HG03442 (cell line): Measurements from ENCODE around the gene NRDC.
"Not testable (repeated sequence)": the region's sequence is repeated elsewhere in the genome, so short reads cannot be mapped to it uniquely, and the experiment has no call there.

Experiments used
- ATAC-seq: cut with Tn5 transposase; IDR thresholded peaks from one replicate; pipeline ENCODE4 v1.9.1; 2021; ENCODE audit warnings: mild to moderate bottlenecking, moderate library complexity; ENCODE audit not compliant: unreplicated experiment

NRDC gene

GRCh38 chr1:51894748-51895147 lies 16.2 kb upstream of the NRDC start:
- not testable (repeated sequence) for ATAC-seq

DNA sequence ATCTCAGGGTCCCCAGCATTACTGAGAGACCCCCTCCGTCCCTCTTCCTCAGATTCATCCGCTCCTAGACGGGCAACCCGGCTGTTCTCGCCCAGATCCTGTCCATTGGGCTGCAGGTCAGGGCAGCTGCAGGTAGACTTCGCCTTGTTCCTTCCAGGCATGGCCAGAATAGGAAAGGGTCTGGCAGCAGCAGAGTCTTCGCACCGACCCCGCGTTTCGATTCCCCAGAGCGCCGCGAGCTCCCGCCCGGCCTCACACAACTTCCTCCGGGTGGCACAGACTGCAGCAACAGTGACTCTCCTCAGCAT lies 265 bp downstream of the NRDC start:
- ATAC-seq: no peak

DNA sequence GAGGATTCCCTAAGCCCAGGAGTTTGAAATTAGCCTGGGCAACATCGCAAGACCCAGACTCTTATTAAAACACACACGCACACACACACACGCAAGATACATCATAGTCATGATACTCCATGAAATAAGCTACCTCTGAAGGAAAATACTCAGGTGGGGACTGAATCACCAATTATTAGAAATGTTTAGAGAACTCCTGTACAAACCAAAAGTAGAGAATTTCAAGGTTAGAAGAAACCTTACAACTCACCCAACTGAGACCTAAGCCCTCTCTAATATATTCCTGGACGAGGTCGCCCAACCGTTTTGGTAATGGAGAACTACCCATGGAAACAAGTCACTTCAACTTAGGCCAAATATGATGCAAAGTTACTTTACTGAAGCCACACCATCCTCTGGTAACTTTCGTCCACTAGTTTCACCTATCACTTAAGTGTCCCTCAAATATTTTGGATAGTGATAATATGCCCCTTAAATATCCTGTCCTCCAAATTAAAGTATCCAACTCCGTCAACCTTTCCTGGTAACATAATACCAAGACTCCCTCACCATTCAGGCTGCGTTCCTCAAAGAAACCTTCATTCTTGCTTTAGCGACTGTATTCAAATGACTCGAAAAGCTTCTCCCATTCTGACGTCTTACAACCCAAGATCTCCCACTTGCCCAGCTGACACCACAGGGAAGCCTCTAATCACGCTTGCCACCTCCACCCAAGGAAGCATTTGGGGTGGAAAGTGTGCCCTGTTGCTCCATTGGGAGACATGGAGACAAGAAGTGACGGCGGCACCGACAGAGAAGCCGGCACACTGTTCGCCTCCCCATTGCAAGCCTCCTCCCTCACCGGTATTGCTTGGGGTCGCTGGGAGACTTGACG lies 856 bp downstream of the NRDC start:
- no peak for ATAC-seq

GRCh38 chr1:51875836-51876235 lies 2.7 kb downstream of the NRDC start:
- ATAC-seq: no peak

DNA sequence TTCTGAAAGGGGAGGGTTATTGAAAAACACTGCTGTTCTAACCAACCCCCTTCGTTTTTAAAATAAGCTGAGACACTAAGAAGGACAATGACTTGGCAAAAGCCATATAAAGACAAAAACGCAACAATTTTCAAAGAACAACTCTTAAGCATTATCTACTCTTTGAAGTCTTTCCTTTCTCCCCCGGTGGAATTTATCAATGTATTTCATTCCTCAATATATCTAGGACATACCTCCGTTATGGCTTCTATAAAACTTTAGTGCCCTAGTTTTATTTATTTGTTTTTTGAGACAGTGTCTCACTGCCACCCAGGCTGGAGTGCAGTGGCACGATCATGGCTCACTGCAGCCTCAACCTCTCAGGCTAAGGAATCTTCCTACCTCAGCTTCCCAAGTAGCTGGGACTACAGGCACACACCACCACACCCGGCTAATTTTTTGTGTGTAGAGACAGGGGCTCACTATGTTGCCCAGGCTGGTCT lies 3.2 kb downstream of the NRDC start:
- no peak for ATAC-seq

- not testable (repeated sequence) for ATAC-seq
Measured at GRCh38 chr1:51873270-51873669, 5.3 kb downstream of the NRDC start.

- no peak for ATAC-seq
Measured at GRCh38 chr1:51871351-51871975, 7.1 kb downstream of the NRDC start.

DNA sequence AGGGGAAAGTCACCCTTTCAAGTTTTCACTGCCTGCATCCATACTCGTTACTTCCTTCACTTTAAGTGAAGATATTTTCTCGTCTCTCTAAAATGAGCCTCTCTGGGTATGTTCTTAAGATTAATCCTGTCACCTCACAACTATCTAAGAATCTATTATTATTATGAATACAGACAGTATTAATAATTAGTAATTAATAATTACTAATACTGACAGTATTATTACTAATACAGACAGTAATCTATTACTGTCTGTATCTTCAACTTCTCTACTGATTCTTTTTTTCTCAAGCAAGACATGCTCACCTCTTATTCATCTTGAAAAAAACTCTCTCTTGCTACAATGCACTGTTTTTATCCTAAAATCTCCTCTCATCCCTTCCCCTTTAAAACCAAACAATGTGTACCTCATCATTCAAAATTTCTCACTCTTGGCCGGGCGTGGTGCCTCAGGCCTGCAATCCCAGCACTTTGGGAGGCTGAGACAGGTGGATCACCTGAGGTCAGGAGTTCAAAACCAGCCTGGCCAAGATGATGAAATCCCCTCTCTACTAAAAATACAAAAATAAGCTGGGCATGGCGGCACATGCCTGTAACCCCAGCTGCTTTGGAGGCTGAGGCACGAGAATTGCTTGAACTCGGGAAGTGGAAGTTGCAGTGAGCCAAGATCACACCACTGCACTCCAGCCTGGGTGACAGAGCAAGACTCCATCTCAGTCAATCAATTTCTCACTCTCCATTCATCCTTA lies 7.8 kb downstream of the NRDC start:
- ATAC-seq: no peak

DNA sequence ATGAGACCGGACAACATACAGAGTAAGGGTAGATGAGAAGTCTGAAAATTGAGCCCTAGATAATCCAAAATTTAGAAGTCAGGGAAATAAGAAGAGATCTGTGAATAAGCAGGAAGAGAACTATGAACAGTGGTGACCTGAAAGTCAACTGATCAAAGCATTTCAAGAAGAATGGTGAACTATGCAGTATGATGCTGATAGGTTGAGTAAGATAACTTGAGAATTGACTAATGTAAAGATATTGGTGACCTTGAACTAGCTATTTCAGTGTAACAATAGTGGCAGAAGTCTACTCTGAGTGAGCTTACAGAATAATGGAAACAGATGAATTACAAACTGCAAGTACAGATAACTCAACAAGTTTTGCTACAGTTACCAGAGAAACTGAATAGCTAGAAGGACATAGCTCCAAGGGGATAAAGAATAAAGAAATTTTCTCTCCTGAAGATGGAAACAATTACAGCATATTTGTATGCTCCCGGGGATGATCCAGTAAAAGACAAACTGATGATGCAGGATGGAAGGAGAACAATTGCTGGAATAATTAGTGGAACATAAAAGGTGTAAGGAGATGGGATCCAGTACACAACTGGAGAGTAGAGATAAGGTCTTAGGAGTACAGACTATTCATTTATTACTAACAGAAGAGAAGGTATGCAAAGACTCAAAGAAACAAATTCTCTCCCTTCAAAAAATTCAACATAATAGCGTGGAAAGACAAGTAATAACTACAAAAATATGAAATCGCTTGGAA lies 10.9 kb downstream of the NRDC start:
- no peak for ATAC-seq

DNA sequence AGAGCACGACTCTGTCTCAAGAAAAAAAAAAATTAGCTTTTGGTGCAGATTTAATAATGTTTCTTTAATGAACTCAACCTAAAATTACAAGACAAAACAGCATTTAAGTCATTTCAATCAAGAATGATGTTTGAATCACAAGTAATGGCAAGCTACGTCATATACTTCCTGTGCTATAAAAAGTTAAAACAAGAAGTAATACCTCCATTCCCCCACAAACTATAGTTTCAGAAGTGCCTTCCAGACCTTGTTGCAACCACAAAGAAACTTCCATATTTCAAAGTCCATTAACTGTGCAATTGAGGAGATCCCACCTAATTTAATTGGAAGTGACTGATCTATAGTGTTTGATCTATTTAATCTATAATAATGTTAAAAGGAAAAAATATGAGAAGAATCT lies 15.1 kb downstream of the NRDC start:
- no peak for ATAC-seq

- ATAC-seq: no peak
Measured at GRCh38 chr1:51861669-51862068, 16.9 kb downstream of the NRDC start.

DNA sequence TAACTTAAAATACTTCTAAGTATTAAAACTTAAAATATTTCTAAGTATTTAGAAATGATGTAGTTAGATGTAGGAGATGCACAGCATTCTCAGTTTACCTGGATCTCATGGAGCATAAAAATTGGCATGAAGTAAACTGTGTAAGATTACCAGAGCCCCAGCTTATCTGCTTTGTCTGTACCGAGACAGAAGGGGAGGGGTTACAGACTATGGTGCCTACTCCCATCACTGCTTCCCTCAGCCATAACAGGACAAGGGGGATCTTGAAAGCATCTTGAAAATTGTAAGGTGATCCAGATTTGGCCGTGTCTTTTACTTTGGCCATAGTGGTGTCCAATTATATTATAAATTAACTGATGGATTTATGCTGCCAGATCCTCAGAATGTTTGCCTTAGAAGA lies 18.8 kb downstream of the NRDC start:
- ATAC-seq: no peak

DNA sequence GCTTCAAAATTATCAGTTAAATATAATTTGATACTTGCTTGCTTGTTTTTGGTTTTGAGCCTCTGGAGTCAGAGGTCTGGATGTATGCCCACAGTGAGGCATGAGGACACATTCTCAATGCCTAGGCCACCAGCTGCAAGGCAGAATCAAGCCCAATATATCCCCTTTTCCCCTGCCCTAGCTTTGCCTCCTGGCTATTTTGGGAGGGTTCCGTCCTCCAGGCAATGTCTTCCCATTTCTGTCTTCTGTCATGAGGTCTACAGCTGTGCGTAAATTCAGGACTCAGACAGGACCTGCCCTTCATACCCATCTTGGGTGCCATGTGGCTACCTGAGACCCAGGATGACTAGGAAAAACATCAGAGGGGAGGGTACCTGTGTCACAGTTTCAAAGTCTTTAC lies 19.2 kb downstream of the NRDC start:
- ATAC-seq: no peak

GRCh38 chr1:51858892-51859291 lies 19.6 kb downstream of the NRDC start:
- no peak for ATAC-seq

DNA sequence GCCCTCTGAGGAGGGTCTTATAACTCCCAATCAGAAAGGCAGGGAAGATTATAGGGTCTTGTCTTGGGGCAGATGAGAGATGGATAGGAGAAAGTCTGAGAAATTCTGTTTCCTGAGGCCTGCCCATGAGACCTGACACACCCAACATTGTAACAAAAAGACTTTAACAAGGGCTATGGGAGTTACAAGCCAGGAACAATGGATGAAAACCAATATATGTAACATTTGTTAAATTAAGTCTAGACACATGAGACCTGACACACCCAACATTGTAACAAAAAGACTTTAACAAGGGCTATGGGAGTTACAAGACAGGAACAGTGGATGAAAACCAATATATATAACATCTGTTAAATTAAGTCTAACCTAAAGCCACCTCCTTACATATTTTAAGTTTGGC lies 21.8 kb downstream of the NRDC start:
- no peak for ATAC-seq

DNA sequence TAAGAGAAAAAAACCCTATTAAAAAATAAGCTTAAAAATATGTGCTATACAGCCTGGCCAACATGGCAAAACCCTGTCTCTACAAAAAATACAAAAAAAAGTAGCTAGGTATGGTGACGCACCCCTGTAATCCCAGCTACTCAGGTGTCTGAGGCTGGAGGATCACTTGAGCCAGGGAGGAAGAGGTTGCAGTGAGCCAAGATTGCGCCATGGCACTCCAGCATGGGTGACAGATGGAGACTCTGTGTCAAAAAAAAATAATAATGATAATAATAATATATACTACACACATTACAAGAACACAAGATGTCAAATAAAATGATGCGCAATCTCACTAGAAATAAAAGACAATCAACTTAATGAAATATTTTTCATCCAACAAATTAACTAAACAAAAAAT lies 22.9 kb downstream of the NRDC start:
- no peak for ATAC-seq

- ATAC-seq: no peak
Measured at GRCh38 chr1:51853360-51853759, 25.2 kb downstream of the NRDC start.

GRCh38 chr1:51851882-51852396 lies 26.6 kb downstream of the NRDC start:
- ATAC-seq: no peak

DNA sequence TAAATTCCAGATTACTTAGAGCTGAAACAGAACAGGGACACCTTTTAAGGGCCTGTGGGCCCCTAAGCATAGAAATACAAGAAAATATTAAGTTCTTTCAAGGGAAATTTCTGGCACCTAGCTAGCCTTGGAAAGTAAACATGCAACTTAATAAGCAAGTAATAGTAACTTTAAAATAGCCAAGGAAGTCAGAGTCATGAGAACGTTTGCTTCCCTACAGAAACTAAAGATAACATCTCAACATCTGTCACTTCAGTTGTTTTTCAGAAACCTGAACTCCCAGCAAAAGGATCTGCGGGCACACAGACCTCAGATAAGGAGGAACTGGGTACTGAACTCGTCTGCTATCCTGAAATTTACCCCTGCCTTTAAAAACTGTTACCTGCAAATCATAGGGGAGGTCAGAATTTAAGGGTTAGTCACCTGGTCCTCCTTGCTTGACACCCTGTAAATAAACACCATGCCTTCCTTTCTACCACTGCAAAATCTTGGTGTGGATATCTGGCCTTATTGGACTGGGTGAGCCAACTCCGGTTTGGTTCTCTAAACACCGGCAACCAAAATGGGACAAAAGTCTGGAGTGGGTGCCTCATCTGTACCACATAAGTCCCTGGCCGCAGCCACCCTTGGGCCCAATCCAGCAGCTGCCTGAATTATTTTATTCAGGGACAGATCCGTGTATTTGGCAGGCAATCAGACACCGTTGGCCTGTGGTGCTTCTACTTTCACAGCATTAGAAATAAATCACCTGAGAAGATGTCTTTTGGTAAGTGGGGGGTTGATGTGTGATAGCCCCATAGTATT lies 27.9 kb downstream of the NRDC start:
- ATAC-seq: no peak

DNA sequence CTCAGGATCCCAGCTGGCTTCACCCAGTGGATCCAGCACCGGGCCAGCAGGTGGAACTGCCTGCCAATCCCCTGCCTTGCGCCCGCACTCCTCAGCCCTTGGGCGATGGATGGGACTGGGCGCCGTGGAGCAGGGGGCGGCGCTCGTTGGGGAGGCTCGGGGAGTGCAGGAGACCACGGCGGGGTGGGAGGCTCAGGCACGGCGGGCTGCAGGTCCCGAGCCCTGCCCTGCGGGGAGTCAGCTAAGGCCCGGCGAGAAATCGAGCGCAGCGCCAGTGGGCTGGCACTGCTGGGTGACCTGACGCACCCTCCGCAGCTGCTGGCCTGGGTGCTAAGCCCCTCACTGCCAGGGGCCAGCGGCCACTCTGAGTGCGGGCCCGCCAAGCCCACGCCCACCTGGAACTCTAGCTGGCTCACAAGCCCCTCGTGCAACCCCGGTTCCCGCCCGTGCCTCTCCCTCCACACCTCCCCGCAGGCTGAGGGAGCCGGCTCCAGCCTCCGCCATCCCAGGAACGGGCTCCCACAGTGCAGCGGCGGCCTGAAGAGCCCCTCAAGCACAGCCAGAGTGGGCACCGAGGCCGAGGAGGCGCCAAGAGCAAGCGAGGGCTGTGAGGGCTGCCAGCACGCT lies 31.1 kb downstream of the NRDC start:
- no peak for ATAC-seq
